PC-9 (cell line): ENCODE data around the gene RUNDC1.

Source experiments
- EZH2 ChIP-seq: fragments of 200-600 bp; sonication (generic); IDR thresholded peaks from 2 replicates; pipeline ENCODE4 v1.8.0; 2017; ENCODE audit warnings: antibody characterized with exemption, low read depth
- TF ChIP-seq, protein P1 (sequence below): fragments of 200-600 bp; sonication (generic); conservative IDR thresholded peaks from 2 replicates; pipeline ENCODE4 v1.6.1; 2017; ENCODE audit warnings: mixed run types, antibody characterized with exemption, mild to moderate bottlenecking, moderate library complexity

DNA sequence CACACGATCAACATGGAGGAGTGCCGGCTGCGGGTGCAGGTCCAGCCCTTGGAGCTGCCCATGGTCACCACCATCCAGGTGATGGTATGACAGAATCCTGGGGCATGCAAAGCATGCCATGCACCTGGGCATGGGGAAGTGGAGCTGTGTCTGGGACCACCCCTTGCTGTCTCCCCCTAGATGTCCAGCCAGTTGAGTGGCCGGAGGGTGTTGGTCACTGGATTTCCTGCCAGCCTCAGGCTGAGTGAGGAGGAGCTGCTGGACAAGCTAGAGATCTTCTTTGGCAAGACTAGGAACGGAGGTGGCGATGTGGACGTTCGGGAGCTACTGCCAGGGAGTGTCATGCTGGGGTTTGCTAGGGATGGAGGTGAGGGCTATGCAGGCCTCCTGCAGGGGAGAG lies 32.9 kb downstream of the RUNDC1 start:
- TF ChIP-seq, protein P1, sequence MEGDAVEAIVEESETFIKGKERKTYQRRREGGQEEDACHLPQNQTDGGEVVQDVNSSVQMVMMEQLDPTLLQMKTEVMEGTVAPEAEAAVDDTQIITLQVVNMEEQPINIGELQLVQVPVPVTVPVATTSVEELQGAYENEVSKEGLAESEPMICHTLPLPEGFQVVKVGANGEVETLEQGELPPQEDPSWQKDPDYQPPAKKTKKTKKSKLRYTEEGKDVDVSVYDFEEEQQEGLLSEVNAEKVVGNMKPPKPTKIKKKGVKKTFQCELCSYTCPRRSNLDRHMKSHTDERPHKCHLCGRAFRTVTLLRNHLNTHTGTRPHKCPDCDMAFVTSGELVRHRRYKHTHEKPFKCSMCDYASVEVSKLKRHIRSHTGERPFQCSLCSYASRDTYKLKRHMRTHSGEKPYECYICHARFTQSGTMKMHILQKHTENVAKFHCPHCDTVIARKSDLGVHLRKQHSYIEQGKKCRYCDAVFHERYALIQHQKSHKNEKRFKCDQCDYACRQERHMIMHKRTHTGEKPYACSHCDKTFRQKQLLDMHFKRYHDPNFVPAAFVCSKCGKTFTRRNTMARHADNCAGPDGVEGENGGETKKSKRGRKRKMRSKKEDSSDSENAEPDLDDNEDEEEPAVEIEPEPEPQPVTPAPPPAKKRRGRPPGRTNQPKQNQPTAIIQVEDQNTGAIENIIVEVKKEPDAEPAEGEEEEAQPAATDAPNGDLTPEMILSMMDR, result no peak
- TF ChIP-seq EZH2, result no peak
